Endothelial cell of umbilical vein (primary cell): ENCODE data around the gene IDI1. TPM values are rescaled to one million over a fixed set of nuclear protein-coding genes. Genes with fewer than 3 reads are reported as not detected.
A peak's percentile ranks its signal among the peaks of the same experiment; 100 is the strongest.

Experiments used
- BruUV-seq: library from RNA; stranded (reverse); fragments of 400-500 nt; replicated peaks from 2 replicates; lab custom pipeline; 2021; lab: Mats Ljungman, UMichigan
- CTCF ChIA-PET: fragments of 300-600, 350-600 bp; sonication (Branson Sonifier 250); formaldehyde crosslinking; loops from one replicate; lab custom pipeline; 2021; ENCODE audit warnings: antibody characterized with exemption, inconsistent platforms; lab: Charles Lee
- POLR2A ChIA-PET: fragments of 300-600, 350-600 bp; sonication (Branson Sonifier 250); formaldehyde crosslinking; loops from one replicate; lab custom pipeline; 2021; ENCODE audit warnings: antibody characterized with exemption, inconsistent platforms; lab: Charles Lee
- DNase-seq: peaks from one replicate; pipeline ENCODE4 v3.0.0-alpha.2; 2011; ENCODE audit warnings: low read depth, low spot score
- FAIRE-seq: peaks from 2 replicates; lab custom pipeline; 2011; peaks lifted over from hg19 to GRCh38; lab: Jason Lieb, UNC
- H2AFZ ChIP-seq: 2 replicates; pipeline ENCODE4 v1.6.0; 2012; ENCODE audit warnings: low read depth, low read length, control low read depth, inconsistent platforms
- H3K27ac ChIP-seq: 2 replicates; pipeline ENCODE4 v1.5.1; 2011; ENCODE audit warnings: low read depth, mild to moderate bottlenecking, control low read depth, low read length, moderate library complexity; ENCODE audit not compliant: insufficient read depth
- H3K27me3 ChIP-seq, 2 experiments: 2 replicates each; pipeline versions ENCODE4 v1.6.0 to v1.6.1; 2011; ENCODE audit warnings: low read length in 2 of 2, mixed read lengths in 1 of 2; ENCODE audit not compliant: control insufficient read depth in 2 of 2, insufficient read depth in 2 of 2
- H3K36me3 ChIP-seq, 2 experiments: 2 replicates in 1 of 2; 3 replicates in 1 of 2; pipeline ENCODE4 v1.5.1; 2011; ENCODE audit warnings: low read length in 2 of 2, mild to moderate bottlenecking in 1 of 2, moderate library complexity in 1 of 2; ENCODE audit not compliant: control insufficient read depth in 2 of 2, insufficient read depth in 2 of 2; ENCODE audit errors: extremely low read depth in 1 of 2
- H3K4me1 ChIP-seq: 3 replicates; pipeline ENCODE4 v1.5.1; 2011; ENCODE audit warnings: mild to moderate bottlenecking, low read length; ENCODE audit not compliant: control insufficient read depth, insufficient read depth; ENCODE audit errors: extremely low read depth
- H3K4me2 ChIP-seq: 2 replicates; pipeline ENCODE4 v1.6.1; 2011; ENCODE audit warnings: low read length, control low read depth, mixed read lengths; ENCODE audit not compliant: insufficient read depth
- H3K4me3 ChIP-seq, 3 experiments: fragments of 200-600 bp in 1 of 3; sonication (generic), shearing (Covaris generic) in 1 of 3; replicated peaks in 1 of 3; 2 replicates each; pipeline ENCODE4 v1.5.1; 2011 to 2016; ENCODE audit warnings: control low read depth in 3 of 3, low read length in 3 of 3, mild to moderate bottlenecking in 2 of 3, inconsistent platforms in 1 of 3, low read depth in 1 of 3, moderate library complexity in 1 of 3; ENCODE audit not compliant: insufficient read depth in 1 of 3
- H3K79me2 ChIP-seq: 2 replicates; pipeline ENCODE4 v1.6.0; 2012; ENCODE audit warnings: low read length, inconsistent platforms; ENCODE audit not compliant: control insufficient read depth, insufficient read depth
- H3K9ac ChIP-seq: replicated peaks from 2 replicates; pipeline ENCODE3; 2011; ENCODE audit warnings: low read length, control low read depth; ENCODE audit not compliant: insufficient read depth; ENCODE audit errors: extremely low read depth
- H3K9me1 ChIP-seq: replicated peaks from 3 replicates; pipeline ENCODE4 v1.6.0; 2011; ENCODE audit warnings: mild to moderate bottlenecking, low read length; ENCODE audit not compliant: control insufficient read depth, insufficient read depth; ENCODE audit errors: extremely low read depth
- H3K9me3 ChIP-seq: replicated peaks from 2 replicates; pipeline ENCODE4 v1.5.1; 2012; ENCODE audit warnings: low read length, inconsistent platforms; ENCODE audit not compliant: control insufficient read depth, insufficient read depth
- H4K20me1 ChIP-seq: replicated peaks from 2 replicates; pipeline ENCODE3; 2011; ENCODE audit warnings: mild to moderate bottlenecking, low read length; ENCODE audit not compliant: control insufficient read depth, insufficient read depth; ENCODE audit errors: extremely low read depth
- EZH2 ChIP-seq: IDR thresholded peaks from 2 replicates; pipeline ENCODE4 v1.6.1; 2012; ENCODE audit warnings: borderline replicate concordance, low read depth, mild to moderate bottlenecking, moderate library complexity, low read length, inconsistent platforms; ENCODE audit not compliant: severe bottlenecking
- FOS ChIP-seq: IDR thresholded peaks from 2 replicates; pipeline ENCODE4 v1.6.1; 2011; ENCODE audit warnings: mild to moderate bottlenecking, low read length, moderate library complexity, borderline replicate concordance; ENCODE audit not compliant: insufficient read depth
- GATA2 ChIP-seq: IDR thresholded peaks from 2 replicates; pipeline ENCODE4 v1.7.0; 2011; ENCODE audit warnings: low read depth, mild to moderate bottlenecking, moderate library complexity, mixed read lengths, low read length; ENCODE audit not compliant: insufficient read length, insufficient read depth
- JUN ChIP-seq: IDR thresholded peaks from 2 replicates; pipeline ENCODE4 v1.6.1; 2011; ENCODE audit warnings: borderline replicate concordance, low read depth; ENCODE audit not compliant: insufficient read length, insufficient read depth
- MYC ChIP-seq: IDR thresholded peaks from one replicate; pipeline ENCODE4 v1.6.1; 2011; ENCODE audit warnings: mild to moderate bottlenecking, low read depth, low read length
- POLR2A ChIP-seq: IDR thresholded peaks from 2 replicates; pipeline ENCODE4 v1.6.1; 2012; ENCODE audit warnings: low read depth, mild to moderate bottlenecking, control low read depth, low read length
- POLR2AphosphoS5 ChIP-seq: IDR thresholded peaks from 2 replicates; pipeline ENCODE4 v1.6.1; 2012; ENCODE audit warnings: low read depth, mild to moderate bottlenecking, control low read depth, low read length, moderate library complexity; ENCODE audit not compliant: insufficient read depth
- dilution Hi-C: fragments of 300-500 bp; cut with MboI; formaldehyde crosslinking; loops from one replicate; pipeline ENCODE4 v1.15.0; 2019; ENCODE audit warnings: low sequenced_read_pairs; ENCODE audit not compliant: extremely low pct_ligation_motif_present
- intact Hi-C: fragments of 100-400 bp; cut with micrococcal nuclease; formaldehyde crosslinking; loops from one replicate; pipeline ENCODE4 v1.10.0; 2022
- polyA plus RNA-seq, 4 experiments: library from polyadenylated mRNA; depleted of rRNA in 3 of 4; stranded (reverse) in 3 of 4; unstranded in 1 of 4; fragments of >200 nt; gene quantifications; 2 replicates each; pipeline versions ENCODE4 v1.2.1 to v1.2.3, GENCODE V29; 2011 to 2012; ENCODE audit warnings: missing spikeins in 1 of 4
- total RNA-seq: library from RNA; stranded (reverse); gene quantifications from 2 replicates; pipeline ENCODE4 v1.2.3, GENCODE V29; 2021
- TF ChIP-seq, protein P1 (sequence below): IDR thresholded peaks from 2 replicates; pipeline ENCODE4 v1.6.1; 2011; ENCODE audit not compliant: insufficient read depth, insufficient read length
- TF ChIP-seq, protein P2 (sequence below), 2 donors: IDR thresholded peaks; 1 replicate in 1 of 2; 2 replicates in 1 of 2; pipeline ENCODE4 v1.5.1; 2011; ENCODE audit warnings: low read length in 2 of 2, mild to moderate bottlenecking in 2 of 2, moderate library complexity in 2 of 2, control low read depth in 1 of 2, inconsistent platforms in 1 of 2, low read depth in 1 of 2; ENCODE audit not compliant: insufficient read depth in 1 of 2; ENCODE audit errors: extremely low read depth in 1 of 2

IDI1 gene
- total and polyA plus RNA-seq, 2 donors (not counting 3 experiments of a cell fraction or from before 2014, with no cell fraction given), result 42.2 to 63.0 TPM

DNA sequence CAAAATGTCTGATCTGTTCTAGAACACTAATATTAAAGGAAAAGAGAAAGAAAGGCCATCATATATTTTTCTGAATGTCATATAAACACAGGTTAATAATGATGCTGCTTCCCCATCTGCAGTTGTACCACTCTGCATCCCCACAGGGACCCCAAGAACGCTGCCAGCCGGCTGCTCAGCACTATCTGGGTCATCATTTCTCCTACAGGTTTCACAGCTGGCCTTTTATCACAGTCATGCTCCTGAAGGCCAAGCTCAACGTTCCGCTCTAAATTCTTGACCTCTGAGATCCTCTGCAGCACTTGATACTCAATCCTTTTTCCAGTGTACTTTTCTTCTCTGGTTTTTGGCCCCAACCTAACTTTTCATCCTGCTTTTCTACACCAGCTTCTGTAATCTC, 4.8 kb downstream of the IDI1 start:
- Histone ChIP-seq H3K36me3 (peaks cover 8 to 15% of the 10 kb centered on the region in 2 experiments), H3K4me1 (peaks cover 33% of the 10 kb centered on the region), H3K9me3 (no peaks in the 10 kb centered on the region), H3K79me2 (peaks cover 48% of the 10 kb centered on the region), H2AFZ (no peak overlapping the region), H4K20me1 (no peaks in the 10 kb centered on the region), H3K27me3 (no peaks in the 10 kb centered on the region), H3K4me3 (peak overlapping the region in 1 of 3 experiments; percentile 2), H3K27ac (peak overlapping the region; percentile 49), H3K4me2 (peak overlapping the region; percentile 72), H3K9me1 (no peaks in the 10 kb centered on the region), H3K9ac (peak overlapping the region; percentile 3)
- no peak for TF ChIP-seq FOS
- no peak for TF ChIP-seq MYC
- TF ChIP-seq, protein P1, sequence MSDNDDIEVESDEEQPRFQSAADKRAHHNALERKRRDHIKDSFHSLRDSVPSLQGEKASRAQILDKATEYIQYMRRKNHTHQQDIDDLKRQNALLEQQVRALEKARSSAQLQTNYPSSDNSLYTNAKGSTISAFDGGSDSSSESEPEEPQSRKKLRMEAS, result no peak
- TF ChIP-seq, protein P2, sequence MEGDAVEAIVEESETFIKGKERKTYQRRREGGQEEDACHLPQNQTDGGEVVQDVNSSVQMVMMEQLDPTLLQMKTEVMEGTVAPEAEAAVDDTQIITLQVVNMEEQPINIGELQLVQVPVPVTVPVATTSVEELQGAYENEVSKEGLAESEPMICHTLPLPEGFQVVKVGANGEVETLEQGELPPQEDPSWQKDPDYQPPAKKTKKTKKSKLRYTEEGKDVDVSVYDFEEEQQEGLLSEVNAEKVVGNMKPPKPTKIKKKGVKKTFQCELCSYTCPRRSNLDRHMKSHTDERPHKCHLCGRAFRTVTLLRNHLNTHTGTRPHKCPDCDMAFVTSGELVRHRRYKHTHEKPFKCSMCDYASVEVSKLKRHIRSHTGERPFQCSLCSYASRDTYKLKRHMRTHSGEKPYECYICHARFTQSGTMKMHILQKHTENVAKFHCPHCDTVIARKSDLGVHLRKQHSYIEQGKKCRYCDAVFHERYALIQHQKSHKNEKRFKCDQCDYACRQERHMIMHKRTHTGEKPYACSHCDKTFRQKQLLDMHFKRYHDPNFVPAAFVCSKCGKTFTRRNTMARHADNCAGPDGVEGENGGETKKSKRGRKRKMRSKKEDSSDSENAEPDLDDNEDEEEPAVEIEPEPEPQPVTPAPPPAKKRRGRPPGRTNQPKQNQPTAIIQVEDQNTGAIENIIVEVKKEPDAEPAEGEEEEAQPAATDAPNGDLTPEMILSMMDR (IDR thresholded peaks at IDR 0.05; ENCODE audit: extremely low read depth in 1 of 2, insufficient read depth in 1 of 2, low read depth in 1 of 2, low read length in 2 of 2), result no peak
- TF ChIP-seq JUN, result no peak
- TF ChIP-seq EZH2, result no peak
- TF ChIP-seq POLR2AphosphoS5, result no peak
- TF ChIP-seq POLR2A, result no peak
- TF ChIP-seq GATA2, result no peak
- FAIRE-seq, result no peak
- ChIA-PET CTCF (interaction anchor here (0.9 to 2.3 kb wide), 2 partner anchors 9 to 30 kb away, joined by 3 to 9 read pairs; no protein-coding TSS in a partner anchor), POLR2A (no interaction called here)
- intact Hi-C loops, result no loop called here
- dilution Hi-C loops, result no loop called here
- no TSS peak for BruUV-seq
- DNase-seq, result no peak
